GM21367 (cell line): ENCODE measurements around the gene PRIM2.
"Not testable (repeated sequence)": the region's sequence is repeated elsewhere in the genome, so short reads cannot be mapped to it uniquely, and the experiment has no call there.

ENCODE experiments used
- ATAC-seq: cut with Tn5 transposase; IDR thresholded peaks from one replicate; pipeline ENCODE4 v1.9.1; 2021; ENCODE audit not compliant: unreplicated experiment

Gene PRIM2

DNA sequence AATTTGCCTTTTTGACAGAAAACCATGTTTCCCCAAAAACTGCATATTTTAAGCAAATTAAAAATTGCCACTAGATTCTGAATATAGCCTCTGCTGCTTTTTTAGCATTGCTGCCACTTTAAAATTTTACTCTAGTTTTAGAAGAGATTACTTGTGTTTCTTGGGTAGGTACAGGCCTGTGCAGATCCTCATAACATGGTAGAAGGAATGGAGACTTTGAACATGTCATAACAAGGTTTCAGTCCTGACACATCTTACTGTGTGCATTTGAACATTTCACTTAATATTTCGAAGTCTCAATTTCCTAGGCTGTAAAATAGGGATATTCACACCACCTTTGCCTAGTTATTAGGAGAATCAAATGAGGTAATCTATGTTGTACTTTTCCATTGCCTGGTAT, 259.6 kb downstream of the PRIM2 start:
- not testable (repeated sequence) for ATAC-seq

DNA sequence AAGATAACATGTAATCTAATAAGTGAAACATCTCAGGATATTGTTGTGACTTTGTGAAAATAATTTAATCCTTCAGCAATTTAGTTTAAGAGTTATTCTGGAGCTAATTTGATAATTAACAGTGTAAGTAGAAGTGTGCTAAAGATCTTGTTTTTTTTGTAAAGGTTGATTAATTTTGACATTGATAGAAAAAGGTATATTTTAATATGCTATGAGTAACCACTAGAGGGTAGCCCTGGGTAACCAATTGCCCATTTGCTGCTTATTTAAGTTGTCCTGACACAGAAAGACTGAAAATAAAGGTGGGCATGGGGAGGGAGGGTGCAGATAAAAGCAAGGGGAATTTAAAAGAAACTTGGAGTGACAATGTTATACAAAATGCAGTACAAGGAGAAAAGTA, 262.1 kb downstream of the PRIM2 start:
- ATAC-seq: not testable (repeated sequence)

DNA sequence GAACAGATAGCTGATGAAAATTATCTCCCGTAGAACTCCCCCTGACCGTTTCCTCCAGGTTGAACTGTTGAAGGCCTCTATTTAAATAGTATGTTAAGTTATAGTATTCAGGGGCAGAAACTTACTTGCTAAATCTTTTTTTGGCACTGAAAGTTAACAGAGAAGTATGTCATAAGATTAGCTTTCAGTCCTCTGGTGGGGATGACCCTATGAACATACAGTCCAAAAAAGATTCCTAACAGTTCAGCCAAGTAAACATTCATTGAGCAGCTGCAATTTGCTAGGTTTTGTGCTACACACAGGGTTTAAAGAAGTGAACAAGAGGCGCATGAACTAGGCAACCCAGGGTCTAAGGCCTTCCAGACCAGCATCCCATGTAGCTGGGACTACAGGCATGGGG, 264.2 kb downstream of the PRIM2 start:
- ATAC-seq: not testable (repeated sequence)

DNA sequence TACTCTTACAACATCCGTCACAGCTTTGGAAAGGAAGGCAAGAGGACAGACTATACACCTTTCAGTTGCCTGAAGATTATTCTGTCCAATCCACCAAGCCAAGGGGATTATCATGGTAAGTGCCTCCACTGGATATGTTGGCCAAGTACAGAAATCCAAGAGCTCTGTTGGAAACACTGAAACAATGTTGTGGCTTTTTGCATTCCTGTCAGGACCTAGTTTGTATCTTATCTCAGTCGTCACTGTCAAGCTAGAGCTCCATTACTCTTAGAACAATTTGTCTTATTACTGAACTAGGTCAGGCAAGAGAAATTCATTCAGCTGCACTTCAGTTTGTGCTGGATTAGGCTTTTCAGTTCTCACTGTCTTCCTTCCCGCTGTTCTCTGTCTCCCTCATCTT, 283.7 kb downstream of the PRIM2 start:
- not testable (repeated sequence) for ATAC-seq

DNA sequence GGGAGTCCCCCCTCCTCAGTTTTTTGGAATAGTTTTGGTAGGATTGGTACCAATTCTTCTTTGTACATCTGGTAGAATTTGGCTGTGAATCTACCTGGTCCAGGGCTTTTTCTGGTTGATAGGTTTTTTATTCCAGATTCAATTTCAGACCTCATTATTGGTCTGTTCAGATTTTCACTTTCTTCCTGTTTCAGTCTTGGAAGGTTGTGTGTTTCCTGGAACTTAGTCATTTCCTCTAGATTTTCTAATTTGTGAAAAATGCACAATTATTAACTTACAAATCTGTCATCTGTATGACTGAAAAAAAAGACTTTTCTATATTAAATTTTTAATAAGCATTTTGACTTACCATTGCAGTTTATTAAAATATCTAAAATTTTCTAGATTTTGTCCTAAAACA, 287.9 kb downstream of the PRIM2 start:
- not testable (repeated sequence) for ATAC-seq

DNA sequence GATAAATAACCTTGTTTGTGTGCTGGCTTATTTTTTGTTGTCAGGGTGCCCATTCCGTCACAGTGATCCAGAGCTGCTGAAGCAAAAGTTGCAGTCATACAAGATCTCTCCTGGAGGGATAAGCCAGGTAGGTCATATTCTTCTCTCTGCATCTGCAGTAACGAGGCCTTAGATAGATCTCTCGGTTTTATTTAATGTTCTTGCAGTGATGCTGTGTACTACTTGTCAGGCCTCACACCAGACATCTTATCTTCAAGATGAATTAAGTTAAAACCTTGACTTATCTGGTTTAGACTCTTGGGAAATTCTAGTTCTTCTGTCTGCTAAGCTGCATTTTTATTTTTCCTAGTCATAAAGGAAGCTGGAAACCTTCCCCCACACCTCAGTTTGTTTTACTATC, 288.9 kb downstream of the PRIM2 start:
- ATAC-seq: not testable (repeated sequence)

DNA sequence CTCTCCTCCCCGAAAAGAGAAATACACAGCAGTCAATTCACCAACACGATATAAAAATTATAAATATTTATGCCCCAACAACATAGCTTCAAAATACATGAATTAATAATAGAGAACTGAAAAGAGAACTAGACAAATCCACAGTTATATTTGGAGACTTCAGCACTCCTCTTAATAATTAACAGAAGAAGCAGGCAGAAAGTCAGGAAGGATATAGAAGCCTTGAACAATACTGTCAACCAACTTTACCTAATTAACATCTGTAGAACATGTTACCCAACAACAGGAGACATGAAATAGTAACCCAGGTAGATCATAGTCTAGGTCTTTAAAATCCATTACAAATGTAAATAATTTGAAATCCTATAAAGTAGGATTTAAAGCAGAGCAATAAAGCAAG, 293.2 kb downstream of the PRIM2 start:
- not testable (repeated sequence) for ATAC-seq

DNA sequence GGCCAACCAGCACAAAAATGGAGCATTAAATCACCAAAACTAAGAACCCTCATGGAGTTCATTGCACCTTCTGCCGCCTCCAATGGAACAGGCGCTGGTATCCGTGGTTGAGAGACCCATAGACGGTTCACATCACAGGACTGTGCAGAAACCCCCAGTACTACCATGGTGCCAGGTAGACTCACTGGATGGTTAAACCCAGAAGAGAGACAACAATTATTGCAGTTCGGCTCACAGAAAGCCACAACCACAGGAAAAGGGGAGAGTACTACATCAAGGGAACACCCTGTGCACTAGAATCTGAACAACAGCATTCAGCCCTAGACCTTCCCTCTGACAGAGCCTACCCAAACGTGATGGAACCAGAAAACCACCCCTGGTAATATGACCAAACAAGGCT, 301.5 kb downstream of the PRIM2 start:
- ATAC-seq: not testable (repeated sequence)

DNA sequence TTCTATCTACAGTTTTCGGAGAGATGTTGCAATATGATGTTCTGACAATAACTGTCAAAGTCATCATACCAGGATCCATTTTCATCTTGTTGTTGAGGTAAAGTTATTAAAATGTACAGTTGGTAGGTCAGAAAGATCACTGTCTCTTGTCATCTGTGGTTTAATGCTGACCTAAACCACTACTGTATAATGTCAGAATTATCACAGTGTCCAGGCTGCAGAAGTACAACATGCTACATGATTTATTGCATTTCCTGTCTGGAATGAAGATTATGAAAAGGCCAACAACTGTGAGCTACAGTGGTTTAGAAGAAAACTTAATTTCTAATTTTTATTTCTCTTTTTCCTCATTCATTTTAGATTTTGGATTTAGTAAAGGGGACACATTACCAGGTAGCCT, 314.3 kb downstream of the PRIM2 start:
- ATAC-seq: not testable (repeated sequence)

DNA sequence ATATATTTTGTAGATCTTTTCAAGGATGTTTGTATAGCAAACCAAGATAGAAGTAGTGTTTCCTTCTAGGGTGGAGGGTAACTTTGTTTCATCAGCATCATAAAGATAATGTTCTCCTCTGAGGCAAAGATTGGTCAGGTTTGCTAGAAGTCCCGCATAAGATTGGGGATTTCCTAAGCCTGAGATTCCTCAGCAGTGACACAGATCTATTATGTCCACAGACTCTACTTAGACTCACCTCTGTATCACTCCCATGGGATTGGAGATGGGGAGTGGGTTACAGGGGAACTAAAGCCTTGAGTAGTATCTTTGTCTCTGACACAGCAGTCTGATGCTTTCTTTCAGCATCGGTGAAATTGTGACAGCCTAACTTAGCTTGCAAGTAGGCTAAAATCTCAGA, 341.1 kb downstream of the PRIM2 start:
- not testable (repeated sequence) for ATAC-seq

DNA sequence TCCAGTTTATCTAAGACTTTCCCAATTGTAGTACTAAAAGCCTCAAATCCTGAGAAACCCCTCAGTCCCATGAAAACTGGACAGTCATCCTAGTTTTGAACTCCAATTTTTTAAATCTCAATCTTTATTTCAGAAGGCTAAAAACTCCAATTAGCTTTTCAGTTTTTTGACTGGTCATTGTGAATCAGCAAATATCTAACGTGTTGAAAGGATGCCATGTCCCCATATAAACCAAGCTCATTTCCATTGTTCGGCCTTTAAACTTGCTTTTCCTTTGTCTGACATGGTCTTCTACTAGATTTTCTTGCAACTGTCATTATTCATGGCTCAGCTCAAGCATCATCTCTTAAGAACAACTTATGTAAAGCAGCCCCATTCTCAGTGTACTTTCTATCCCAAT, 342.4 kb downstream of the PRIM2 start:
- ATAC-seq: not testable (repeated sequence)

DNA sequence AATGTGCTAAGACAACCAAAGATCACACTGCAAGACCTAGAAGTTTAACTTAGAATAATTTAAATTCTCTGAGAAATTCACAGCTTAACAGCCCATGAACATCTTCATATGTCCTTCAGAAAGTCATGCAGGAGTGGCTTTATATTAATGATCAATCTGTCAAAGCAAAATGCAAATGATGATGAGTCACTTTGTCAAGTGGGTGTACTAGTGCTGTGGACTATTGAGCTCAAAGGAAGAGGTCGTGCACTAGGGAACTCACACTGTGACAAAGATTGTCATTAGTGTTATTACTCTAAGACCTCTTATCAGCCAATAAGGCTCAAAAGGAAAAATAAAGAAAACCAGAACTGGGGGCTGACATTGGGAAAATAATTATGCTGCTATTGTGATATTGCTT, 343.5 kb downstream of the PRIM2 start:
- not testable (repeated sequence) for ATAC-seq

DNA sequence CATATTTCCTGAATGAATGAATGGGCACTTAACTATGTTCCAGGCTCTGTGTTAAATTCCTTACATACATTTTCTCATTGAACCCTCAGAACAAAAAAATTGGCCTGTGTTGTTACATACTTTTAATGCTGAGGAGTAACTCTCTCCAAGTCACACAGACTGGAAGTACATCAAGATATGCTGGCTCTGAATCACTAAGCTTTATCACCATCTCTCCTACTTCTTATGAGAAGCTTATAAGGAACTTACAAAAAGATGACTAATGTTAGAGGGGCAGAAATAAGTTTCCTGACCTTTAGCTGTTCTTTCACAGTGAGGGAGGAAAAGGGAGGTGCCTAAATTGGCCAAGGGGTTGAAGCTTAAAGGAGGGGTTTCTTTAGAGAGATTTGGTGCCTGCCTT, 350.7 kb downstream of the PRIM2 start:
- not testable (repeated sequence) for ATAC-seq

DNA sequence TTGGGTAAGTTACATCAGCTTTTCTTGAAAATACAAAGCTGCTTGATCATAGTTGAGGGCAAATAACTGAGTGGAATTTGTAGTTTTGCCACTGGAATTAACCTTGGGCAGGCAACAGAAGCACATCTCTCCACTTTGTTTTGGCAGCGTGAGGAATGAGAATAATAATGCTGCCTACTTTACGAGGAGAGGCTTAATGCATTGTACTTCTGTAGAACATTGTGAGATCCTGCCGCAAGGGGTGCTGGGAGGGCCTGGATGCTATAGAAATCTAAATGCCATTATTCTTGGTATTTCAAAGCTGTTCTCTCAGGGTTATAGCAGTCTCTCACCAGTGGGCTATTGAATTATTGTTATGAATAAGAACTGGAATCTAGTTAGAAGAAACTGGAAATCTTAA, 353.8 kb downstream of the PRIM2 start:
- ATAC-seq: not testable (repeated sequence)

DNA sequence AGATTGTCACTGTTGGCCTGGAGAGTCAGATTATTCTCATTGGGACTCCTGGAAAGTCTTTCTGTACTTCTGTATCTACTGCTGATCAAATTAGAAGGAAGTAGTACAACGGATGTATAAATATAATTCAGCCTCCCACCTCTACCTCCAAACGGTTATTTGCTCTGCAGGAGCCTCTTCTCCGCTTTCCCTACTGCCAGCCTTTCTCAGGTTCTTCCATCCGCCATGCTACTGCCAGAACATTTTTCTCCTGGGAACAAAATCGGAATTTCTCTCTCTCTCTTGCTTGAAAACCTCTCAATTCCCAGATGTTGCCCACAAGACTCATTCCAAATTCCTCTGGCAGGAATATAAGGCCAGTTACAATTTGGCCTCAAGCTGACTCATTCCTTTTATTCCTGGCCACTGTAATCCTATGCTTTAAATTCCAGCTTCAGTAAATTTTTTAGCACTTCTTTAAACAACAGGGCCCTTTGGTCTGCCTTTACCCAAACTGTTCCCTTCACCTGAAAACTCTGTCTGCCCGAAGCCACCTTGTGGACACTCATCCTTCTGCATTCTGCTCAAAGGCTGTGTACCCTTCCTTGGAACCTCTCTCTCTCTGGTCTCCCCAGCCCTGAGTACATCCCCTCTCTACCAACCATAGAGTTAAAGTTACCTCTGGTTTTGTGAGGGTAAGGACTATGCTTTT, 354.7 kb downstream of the PRIM2 start:
- ATAC-seq: not testable (repeated sequence)

DNA sequence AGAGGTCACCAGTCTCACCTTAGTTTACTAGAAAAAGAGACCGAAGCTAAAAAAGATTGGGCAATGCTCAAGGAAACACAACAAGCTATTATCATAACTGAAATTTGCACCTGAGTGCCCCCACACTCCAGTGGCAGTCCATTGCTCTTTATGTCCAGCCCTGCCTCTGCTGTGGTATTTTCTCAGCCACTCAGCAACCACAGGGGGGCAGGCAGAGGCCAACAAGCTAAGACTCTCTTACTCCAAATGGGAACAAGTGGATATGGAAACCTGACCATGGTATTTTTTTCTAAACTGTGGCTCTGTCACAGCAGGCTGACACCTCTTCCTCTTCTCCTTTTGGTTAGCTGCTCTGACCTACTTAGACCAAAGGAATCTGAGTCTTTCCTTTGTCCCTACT, 355.9 kb downstream of the PRIM2 start:
- ATAC-seq: not testable (repeated sequence)

DNA sequence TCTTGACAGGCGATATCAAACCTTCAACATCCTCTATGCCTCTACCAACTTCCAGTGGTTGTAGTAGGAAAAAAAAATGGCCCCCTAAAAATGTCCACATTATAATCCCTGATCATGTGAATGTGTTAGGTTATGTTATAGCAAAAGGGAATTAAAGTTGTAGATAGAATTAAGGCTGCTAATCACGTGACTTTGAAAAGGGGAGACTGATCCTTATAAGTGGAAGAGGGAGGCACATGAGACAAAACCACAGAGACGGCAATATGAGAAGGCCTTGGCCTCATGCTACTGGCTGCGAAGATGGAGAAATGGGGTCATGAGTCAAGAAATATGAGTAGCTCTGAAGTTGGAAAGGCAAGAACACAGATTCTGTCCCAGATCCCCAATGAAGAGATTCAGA, 358.0 kb downstream of the PRIM2 start:
- ATAC-seq: not testable (repeated sequence)

DNA sequence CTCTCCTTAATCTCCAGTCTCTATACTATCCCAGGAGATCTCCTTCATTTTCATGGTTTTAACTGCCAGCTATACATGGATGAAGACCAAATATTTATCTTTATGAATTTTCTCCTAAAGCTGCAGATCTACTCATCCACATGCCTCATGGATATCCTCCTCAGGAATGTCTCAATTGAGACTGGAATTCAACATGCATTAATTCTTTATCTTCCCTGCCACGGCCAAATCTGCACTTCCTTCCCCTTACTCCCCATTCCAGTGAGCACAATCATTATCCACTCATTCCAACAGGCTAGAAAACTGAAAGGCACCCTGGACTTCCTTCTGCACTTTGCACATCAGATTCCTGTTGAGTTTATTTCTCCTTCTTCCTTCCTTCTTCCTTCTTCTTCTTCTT, 379.0 kb downstream of the PRIM2 start:
- ATAC-seq: not testable (repeated sequence)
